Measurements from ENCODE around the gene SUSD3.

DNA sequence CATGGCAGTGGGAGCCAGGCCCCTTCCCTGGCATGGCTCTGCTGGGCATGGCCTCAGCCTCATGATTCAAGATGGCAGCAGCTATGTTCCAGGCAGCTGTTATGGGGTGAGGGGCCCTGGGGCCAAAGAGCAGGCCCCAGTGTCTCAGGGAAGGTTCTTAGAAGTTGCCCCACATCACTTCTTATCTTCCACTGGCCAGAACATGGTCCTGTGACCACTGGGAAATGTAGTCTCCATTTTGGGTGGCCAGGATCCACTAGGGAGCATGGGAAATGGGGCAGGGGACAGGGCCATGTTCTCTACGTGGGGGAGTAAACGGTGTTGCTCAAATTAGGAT lies 18.3 kb downstream of the SUSD3 start:
- TF ChIP-seq TAF1 (IDR thresholded peaks at IDR 0.05; ENCODE audit: low read depth, low read length) (no peak), POLR2AphosphoS5 (IDR thresholded peaks at IDR 0.05; ENCODE audit: low read depth, low read length) (no peak), POLR2A (IDR thresholded peaks at IDR 0.05; ENCODE audit: low read depth, low read length) (no peak), SPI1 (IDR thresholded peaks at IDR 0.05; ENCODE audit: low read depth, low read length) (no peak), PAX5 (IDR thresholded peaks at IDR 0.05; ENCODE audit: insufficient read depth, low read length, severe bottlenecking) (no peak)

Data from GM12891 (cell line).